Left ventricle myocardium inferior (tissue), 1 donor: ENCODE measurements around the gene GALM. TPM values are rescaled to one million over a fixed set of nuclear protein-coding genes. Genes with fewer than 3 reads are reported as not detected.

ENCODE experiments used
- DNase-seq: peaks from one replicate; pipeline ENCODE4 v3.0.0-alpha.2; 2020
- H3K27ac ChIP-seq: fragments of 200-600 bp; replicated peaks from 2 replicates; pipeline ENCODE4 v1.8.0; 2021
- H3K27me3 ChIP-seq: fragments of 200-600 bp; 2 replicates; pipeline ENCODE4 v1.8.0; 2021; ENCODE audit warnings: low read depth
- H3K36me3 ChIP-seq: fragments of 200-600 bp; 2 replicates; pipeline ENCODE4 v1.8.0; 2021
- H3K4me1 ChIP-seq: fragments of 200-600 bp; 2 replicates; pipeline ENCODE4 v1.8.0; 2021
- H3K4me3 ChIP-seq: fragments of 200-600 bp; 2 replicates; pipeline ENCODE4 v1.8.0; 2021; ENCODE audit warnings: mild to moderate bottlenecking, moderate library complexity
- H3K9me3 ChIP-seq: fragments of 200-600 bp; replicated peaks from 2 replicates; pipeline ENCODE4 v1.8.0; 2021
- CTCF ChIP-seq: fragments of 200-600 bp; IDR thresholded peaks from 2 replicates; pipeline ENCODE4 v1.8.0; 2021; ENCODE audit warnings: antibody characterized with exemption, mild to moderate bottlenecking, borderline replicate concordance
- intact Hi-C: fragments of 100-400 bp; cut with micrococcal nuclease; formaldehyde crosslinking; loops from one replicate; pipeline ENCODE4 v1.11.0; 2022
- total RNA-seq: library from RNA; stranded (reverse); fragmentation: NEBNext Ultra II Directional; extraction: Animal tissue kit (Norgen Biotek cat#: 25700); gene quantifications from one replicate; pipeline ENCODE4 v1.2.1, GENCODE V29; 2021
- donor health status: DM: no; HTN: yes; CAD: no; lungs with severe emphysema.

The GALM gene
- total RNA-seq, 1 donor from 2014 or later = 14.4 TPM

GRCh38 chr2:38655441-38655840, 10.5 kb upstream of the GALM start:
- H3K27ac ChIP-seq = no peak overlapping the region
- peaks cover 12% of the 10 kb centered on the region for H3K4me1 ChIP-seq
- no peak overlapping the region for H3K4me3 ChIP-seq
- no peaks in the 10 kb centered on the region for H3K27me3 ChIP-seq
- no peaks in the 10 kb centered on the region for H3K9me3 ChIP-seq
- DNase-seq = no peak
- TF ChIP-seq CTCF = no peak
- H3K36me3 ChIP-seq = no peaks in the 10 kb centered on the region
- intact Hi-C loops = no loop called here

DNA sequence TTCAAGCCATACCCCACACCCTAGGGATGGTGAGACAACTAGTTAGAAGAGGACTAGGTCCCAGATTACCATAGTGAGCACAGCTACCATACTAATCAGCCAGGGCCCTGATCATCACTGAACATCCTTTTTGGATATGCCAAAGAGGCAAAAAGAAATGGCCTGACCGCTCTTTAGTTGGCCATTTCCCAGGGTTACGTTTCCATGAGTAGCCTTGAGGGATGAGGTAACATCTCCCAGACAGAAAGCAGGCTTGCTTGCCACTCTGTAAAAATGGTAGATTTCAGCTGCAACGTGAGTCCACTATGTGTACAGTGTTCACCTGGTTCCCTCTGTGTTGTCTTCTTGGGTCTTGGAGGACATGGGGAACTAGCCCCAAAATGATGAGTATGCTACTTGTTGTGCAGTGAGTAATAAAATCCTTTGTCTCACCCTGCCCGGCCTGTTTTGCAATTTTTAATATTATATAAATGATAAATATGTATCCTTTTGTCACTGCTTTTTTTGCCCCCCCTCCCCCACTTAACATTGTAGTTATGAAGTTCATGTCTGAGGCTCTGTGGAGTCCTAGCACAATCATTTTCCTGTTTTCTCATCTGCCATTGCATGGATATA, 8.9 kb upstream of the GALM start:
- H3K4me3 ChIP-seq = no peak overlapping the region
- intact Hi-C loops = no loop called here
- H3K27ac ChIP-seq = no peak overlapping the region
- no peak for TF ChIP-seq CTCF
- no peaks in the 10 kb centered on the region for H3K36me3 ChIP-seq
- H3K27me3 ChIP-seq = no peaks in the 10 kb centered on the region
- H3K9me3 ChIP-seq = no peaks in the 10 kb centered on the region
- DNase-seq = no peak
- peaks cover 3% of the 10 kb centered on the region for H3K4me1 ChIP-seq

DNA sequence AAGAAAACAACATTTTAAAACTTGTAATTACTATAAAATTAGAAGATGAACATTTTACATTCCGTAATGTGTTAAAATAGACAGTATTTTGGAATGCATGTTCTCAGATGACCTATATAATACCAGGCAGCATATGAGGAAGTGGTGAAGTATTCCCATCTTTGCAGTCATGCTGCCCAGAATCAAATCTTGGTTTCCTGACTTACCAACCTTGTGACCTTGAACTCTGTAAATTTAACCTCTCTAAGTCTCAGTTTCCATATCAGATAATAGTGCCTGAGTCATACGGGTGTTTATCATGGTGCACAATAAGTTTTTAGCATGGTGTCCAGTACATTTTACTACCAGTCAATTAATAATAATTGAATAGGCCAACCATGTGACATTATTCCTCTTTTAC, 7.3 kb upstream of the GALM start:
- DNase-seq = no peak
- no peaks in the 10 kb centered on the region for H3K36me3 ChIP-seq
- no peaks in the 10 kb centered on the region for H3K27me3 ChIP-seq
- H3K4me1 ChIP-seq = no peaks in the 10 kb centered on the region
- TF ChIP-seq CTCF = no peak
- H3K27ac ChIP-seq = no peak overlapping the region
- intact Hi-C loops = no loop called here
- H3K4me3 ChIP-seq = no peak overlapping the region
- no peaks in the 10 kb centered on the region for H3K9me3 ChIP-seq

DNA sequence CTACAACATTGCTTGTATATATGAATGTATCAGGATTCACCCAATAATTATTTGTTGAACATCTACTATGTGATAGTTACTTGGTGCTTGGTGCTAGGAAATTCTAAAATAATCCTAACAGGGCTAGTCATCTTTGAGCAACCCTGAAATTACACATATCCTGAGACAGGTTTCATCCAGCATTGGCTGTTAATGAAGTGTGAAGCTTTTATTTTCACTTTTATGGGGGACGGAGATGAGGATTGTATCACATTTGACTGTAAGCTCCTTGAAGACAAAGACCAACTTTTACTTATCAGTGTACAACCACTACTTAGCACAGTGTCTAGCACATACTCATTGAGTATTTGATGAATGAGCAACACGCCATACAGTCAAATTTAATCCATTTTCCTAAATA, 6.8 kb upstream of the GALM start:
- no peaks in the 10 kb centered on the region for H3K27me3 ChIP-seq
- H3K36me3 ChIP-seq = no peaks in the 10 kb centered on the region
- H3K4me3 ChIP-seq = no peak overlapping the region
- no peak overlapping the region for H3K27ac ChIP-seq
- no peak for TF ChIP-seq CTCF
- intact Hi-C loops = no loop called here
- no peaks in the 10 kb centered on the region for H3K4me1 ChIP-seq
- DNase-seq = no peak
- H3K9me3 ChIP-seq = no peaks in the 10 kb centered on the region

- no peak for DNase-seq
- Histone ChIP-seq H3K4me1 (no peaks in the 10 kb centered on the region), H3K9me3 (no peaks in the 10 kb centered on the region), H3K4me3 (no peak overlapping the region), H3K27me3 (no peaks in the 10 kb centered on the region), H3K36me3 (no peaks in the 10 kb centered on the region), H3K27ac (no peak overlapping the region)
- TF ChIP-seq CTCF = no peak
- intact Hi-C loops = no loop called here
Measured at GRCh38 chr2:38660282-38660681, 5.6 kb upstream of the GALM start.
